ENCODE results near the gene NLRP5.

- TF ChIP-seq, protein P1, sequence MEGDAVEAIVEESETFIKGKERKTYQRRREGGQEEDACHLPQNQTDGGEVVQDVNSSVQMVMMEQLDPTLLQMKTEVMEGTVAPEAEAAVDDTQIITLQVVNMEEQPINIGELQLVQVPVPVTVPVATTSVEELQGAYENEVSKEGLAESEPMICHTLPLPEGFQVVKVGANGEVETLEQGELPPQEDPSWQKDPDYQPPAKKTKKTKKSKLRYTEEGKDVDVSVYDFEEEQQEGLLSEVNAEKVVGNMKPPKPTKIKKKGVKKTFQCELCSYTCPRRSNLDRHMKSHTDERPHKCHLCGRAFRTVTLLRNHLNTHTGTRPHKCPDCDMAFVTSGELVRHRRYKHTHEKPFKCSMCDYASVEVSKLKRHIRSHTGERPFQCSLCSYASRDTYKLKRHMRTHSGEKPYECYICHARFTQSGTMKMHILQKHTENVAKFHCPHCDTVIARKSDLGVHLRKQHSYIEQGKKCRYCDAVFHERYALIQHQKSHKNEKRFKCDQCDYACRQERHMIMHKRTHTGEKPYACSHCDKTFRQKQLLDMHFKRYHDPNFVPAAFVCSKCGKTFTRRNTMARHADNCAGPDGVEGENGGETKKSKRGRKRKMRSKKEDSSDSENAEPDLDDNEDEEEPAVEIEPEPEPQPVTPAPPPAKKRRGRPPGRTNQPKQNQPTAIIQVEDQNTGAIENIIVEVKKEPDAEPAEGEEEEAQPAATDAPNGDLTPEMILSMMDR (IDR thresholded peaks at IDR 0.05), result no peak
- no peak for TF ChIP-seq EZH2 (IDR thresholded peaks at IDR 0.05)
- no peak for TF ChIP-seq EZH2phosphoT487 (IDR thresholded peaks at IDR 0.05)
Measured at GRCh38 chr19:56110515-56111448, 124.2 kb downstream of the NLRP5 start.
